Stimulated activated naive CD8-positive, alpha-beta T cell treated with anti-CD3 and anti-CD28 coated beads, Interleukin-15, Interleukin-2, amounts not matched to agents 100 U/mL and 50 U/mL, for 24 hours (primary cell): ENCODE data around the gene HDHD2.
"Not testable (repeated sequence)": the region's sequence is repeated elsewhere in the genome, so short reads cannot be mapped to it uniquely, and the experiment has no call there.

Source experiments
- ATAC-seq: fragments of 150-1000 bp; cut with Tn5 transposase; one replicate; pipeline ENCODE4 v1.10.0; 2021
- DNase-seq: peaks from one replicate; pipeline ENCODE4 v3.0.0; 2021

HDHD2 gene, protein sequence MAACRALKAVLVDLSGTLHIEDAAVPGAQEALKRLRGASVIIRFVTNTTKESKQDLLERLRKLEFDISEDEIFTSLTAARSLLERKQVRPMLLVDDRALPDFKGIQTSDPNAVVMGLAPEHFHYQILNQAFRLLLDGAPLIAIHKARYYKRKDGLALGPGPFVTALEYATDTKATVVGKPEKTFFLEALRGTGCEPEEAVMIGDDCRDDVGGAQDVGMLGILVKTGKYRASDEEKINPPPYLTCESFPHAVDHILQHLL

DNA sequence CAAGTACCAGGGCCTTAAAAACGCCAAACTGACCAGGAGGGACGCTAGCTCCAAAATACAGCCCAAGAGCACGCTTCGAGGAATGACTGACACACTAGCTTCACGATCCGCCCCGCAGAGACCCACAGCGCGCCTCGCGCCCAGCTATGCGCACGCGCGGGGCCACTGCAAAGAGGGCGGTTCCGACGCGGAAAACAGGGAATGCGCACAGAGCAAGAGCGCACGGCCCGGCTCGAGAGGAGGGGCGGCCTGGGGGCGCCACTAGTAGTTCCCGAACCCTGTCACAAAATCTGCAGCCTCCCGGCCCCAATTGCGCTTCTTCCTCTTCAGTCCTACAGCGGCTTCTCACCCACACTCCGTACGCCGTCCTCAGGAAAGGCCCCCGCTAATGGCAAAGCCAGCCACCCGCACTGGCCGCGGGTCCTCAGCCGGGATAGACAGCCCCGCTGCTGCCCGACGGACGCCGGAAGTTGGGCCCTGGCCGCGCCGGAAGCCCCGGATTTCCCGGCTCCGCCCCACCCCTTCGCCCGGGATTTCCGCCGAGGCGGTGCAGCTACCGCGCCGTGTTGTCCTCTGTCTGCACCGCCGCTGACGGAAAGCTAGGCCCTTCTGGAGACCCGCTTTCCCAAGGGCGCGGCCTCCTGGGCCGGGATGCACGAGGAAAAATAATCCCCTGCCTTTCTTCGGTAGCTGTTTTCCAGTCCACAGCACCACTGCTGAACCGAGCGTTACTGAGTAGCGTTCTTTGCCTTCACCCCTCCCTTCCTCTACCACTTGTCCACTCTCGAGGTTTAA, at the start of gene HDHD2:
Gene HDHD2, minus strand, starts transcription at position 472 of the 795 bp plus-strand sequence. CDS start 14,061 bp downstream, outside the sequence.
- DNase-seq = peak; percentile 89
- ATAC-seq = peak; percentile 91

DNA sequence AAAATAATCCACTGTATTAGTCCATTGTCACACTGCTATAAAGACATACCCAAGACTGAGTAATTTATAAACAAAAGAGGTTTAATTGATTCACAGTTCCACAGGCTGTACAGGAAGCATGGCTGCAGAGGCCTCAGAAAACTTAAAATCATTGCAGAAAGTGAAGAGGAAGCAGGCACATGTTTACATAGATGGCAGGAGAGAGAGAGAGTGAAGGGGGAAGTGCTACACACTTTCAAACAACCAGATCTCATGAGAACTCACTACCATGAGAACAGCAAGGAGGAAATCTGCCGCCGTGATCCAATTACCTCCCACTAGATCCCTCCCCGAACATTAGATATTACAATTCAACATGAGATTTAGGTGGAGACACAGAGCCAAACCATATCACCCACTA, 45.7 kb upstream of the HDHD2 start:
- DNase-seq, ATAC-seq: not testable (repeated sequence)

DNA sequence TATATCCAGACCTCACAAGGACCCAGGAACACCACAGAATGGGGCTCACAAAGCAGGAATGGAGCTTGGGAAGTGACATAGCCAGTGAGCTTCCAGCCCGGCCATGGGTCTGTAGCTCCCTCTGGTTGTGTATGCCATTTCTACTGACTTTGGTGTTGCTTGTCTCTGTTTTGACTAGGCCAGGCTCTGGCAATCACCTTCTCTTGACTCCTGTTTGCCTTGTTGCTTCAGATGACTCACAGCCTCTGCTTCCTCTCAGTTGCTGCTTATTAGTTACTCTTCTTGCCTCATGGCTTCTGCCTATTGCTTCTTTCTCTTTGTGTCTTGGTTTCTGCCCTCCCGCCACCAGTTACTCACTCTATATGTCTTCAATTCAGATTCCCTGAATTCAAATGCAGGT, 41.7 kb upstream of the HDHD2 start:
- DNase-seq (no peak), ATAC-seq (no peak)

DNA sequence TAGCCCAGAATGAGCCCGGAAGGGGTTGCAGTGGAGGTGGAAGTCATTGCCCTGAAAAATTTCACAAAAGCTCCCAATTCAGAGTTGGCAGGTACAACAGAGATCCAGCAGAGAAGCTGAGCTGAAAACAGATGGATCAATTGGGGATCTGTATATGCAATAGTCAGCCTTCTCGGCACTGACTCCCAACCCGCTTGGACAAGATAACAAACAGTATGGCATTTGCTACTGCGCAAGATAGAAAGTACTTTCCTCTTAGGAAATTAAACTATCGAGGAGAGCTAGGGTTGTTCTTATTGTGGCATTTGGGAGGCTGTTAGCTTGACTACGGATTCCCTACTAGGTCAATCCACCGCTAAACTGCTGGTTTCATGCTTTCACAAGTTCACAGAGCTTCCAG, 37.4 kb upstream of the HDHD2 start:
- no peak for ATAC-seq

DNA sequence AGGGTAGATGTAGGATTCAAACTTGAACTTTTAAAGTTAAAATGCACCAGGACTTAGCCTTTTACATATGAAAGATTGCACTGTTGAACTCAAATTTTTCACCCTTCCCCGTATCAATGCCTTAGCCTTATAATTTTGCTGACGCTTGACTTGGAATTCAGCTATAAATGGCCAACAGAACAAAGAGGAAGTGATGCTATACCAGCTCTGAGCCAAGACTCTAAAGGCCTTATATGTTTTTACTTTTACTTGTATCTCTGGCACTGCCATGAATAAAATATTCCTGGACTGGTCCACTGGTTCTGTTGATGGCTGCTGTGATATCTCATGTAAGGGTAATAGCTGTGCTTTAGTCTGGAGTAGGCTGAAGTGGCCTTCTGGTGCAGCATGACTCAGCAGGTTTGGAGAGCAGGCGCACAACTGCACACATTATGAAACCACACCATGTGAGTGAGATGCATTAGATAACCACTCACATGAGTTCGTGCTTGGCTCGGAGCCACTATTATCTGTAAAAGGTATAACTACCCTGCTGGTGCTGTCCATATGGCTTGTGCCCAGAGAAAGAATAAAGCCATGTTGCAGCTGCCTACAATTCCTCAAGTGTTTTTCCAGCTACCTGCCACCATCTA, 34.2 kb upstream of the HDHD2 start:
- ATAC-seq (no peak), DNase-seq (no peak)

More for the DNA sequence above, 37.4 kb upstream of the HDHD2 start:
- DNase-seq = no peak

DNA sequence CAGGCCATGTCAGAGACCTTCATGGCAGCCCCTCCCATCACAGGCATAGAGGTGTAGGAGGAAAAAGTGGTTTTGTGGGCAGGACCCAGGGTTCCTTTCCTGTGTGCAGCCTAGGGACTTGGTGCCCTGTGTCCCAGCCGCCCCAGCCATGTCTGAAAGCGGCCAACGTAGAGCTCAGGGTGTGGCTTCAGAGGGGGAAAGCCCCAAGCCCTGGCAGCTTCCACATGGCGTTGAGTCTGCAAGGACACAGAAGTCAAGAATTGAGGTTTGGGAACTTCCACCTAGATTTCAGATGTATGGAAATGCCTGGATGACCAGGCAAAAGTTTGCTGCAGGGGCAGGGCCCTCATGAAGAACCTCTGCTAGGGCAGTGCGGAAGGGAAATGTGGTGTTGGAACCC, 31.9 kb upstream of the HDHD2 start:
- not testable (repeated sequence) for DNase-seq, ATAC-seq

DNA sequence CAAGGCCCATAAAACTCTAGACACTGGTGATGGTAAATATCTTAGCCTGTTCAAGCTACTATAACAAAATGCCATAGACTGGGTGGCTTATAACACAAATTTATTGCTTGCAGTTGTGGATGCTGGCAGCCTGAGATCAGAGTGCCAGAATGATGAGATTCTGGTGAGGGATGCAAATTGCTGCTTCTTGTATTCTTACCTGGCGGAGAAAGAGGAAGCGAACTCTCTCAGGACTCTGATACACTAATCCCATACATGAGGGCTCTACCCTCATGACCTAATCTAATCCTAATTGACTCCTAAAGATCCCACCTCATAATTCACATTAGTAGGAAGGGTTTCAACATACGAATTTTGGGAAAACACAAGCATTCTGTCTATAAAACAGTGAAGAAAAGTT, 30.5 kb upstream of the HDHD2 start:
- DNase-seq = no peak
- ATAC-seq = no peak

DNA sequence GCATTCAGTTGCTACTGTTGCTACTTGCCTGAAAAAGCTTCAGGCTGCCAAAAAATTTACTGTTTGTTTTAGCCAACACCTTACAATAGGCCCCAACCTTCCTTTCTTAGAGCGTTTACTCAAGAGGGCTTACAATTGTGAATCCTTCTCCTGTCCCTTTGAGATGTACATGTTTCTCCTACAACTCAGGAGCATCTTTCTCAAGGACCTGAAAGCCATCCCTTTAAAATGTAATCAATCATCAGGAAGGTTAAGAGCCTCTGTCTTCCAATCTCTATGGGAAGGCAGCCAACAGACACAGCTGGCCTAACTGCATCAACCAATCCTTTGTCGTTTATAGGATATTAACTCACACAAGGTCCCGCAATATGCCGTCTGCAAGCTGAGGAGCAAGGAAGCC, 29.2 kb upstream of the HDHD2 start:
- DNase-seq = no peak
- ATAC-seq = no peak

DNA sequence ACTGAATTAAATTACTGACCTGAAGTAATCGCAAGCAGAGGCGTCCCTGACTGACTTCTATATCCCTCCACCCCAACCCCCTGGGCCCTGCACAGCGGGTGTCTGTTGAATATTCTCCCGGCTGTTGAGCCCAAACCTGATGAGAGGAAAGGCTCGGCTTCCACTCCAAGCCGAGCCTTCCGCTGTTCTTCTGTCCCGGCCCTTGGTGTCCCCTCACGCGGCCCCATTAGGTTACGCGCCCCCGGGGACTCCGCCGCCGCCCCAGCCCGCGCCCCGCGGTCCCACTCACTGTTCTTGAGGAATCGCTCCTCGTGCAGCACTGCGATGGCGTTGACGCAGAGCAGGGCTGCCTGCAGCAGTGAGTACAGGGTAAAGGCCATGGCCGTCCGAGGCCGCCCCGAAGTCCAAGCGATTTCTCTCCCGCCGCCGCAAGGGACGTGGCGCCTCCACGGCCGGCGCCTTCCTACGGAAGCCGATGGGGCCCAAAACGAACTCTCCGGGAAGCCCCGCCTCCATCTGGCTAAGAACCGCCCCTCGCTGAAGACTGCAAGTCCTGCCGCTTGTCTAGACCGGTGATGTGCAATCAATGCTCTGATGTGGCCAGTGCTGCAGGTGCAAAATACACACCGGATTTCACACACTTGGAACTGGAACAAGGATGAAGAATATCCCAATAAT, 25.7 kb upstream of the HDHD2 start, which contains the start of gene IER3IP1:
Gene IER3IP1, minus strand, starts transcription at position 467 of the 678 bp plus-strand sequence. Its CDS starts 87 bp downstream, at position 380.
- ATAC-seq = peak; percentile 91
- DNase-seq = peak; percentile 93

DNA sequence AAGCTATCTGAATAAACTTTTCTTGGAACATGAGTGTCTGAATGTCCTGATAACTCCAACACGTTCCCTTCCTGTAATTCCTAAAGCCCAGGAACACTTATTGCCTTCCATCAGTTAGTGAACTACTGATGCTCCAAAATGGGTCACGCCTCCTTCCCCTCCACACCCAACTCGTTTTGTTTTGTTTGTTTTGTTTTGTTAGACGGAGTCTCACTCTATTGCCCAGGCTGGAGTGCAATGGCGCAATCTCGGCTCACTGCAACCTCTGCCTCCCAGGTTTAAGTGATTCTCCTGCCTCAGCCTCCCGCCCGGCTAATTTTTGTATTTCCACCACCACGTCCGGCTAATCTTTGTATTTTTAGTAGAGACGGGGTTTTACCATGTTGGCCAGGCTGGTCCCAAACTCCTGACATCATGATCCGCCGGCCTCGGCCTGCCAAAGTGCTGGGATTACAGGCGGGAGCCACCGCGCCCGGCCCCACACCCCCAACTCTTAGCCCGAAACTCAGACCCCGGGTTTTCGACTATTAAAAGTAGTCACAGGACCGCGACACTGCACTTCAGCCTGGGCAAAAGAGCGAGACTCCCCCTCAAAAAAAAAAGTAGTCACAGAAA, 25.1 kb upstream of the HDHD2 start:
- no peak for DNase-seq

DNA sequence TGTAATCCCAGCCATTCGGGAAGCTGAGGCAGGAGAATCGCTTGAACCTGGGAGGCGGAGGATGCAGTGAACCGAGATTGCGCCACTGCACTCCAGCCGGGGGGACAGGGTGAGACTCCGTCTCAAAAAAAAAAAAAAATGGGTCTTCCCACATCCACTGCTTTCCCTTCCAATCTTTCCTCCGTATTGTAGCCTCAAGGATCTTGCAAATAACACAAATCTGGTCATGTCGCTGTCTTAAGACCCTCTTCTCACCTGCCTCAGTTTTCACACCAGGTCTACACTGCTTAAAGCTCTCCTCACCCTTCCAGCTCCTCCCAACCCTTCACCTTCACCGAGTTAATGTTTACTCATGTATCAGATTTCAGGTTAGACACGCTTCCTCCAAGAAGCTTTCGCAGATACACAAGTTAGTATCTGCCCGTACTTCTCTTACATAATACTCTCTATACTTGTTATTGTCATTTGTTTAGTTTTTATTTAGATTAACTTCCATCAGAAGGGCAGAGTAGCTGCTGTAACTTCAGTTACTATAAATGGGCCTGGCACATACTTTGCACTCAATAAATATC, 24.3 kb upstream of the HDHD2 start:
- no peak for ATAC-seq

More for the DNA sequence above, 25.1 kb upstream of the HDHD2 start:
- no peak for ATAC-seq

DNA sequence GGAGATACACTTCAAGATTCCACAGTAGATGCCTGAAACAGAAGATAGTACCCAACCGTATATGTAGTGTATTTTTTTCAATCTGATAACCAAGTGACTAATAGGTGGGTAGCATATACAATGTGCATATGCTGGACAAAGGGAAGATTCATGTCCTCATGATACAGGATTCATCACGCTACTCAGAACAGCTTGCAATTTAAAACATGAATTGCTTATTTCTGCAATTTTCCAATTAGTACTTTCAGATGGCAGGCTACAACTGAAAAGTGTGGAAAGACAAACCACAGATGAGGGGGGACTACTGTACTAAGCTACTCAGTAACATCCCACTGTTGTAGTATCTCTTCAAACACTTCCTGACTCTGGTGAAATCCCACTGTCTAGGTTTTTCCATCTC, 22.2 kb upstream of the HDHD2 start:
- ATAC-seq = no peak
- no peak for DNase-seq

More for the DNA sequence above, 24.3 kb upstream of the HDHD2 start:
- DNase-seq = no peak

DNA sequence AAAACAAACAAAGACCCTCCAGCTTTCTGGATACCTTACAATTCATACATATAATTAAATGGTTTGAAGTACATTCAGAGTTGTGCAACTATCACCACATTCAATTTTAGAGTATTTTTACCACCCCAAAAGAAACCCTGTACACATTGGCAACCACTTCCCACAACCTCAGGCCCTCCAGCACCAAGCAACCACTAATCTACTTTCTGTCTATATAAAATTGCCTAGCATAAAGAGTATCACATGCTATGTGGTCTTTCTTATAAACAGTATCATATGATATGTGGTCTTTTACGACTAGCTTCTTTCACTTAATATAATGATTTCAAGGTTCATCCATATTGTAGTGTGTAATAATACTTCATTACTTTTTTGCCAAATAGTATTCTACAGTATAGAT, 18.6 kb upstream of the HDHD2 start:
- DNase-seq (no peak), ATAC-seq (no peak)

DNA sequence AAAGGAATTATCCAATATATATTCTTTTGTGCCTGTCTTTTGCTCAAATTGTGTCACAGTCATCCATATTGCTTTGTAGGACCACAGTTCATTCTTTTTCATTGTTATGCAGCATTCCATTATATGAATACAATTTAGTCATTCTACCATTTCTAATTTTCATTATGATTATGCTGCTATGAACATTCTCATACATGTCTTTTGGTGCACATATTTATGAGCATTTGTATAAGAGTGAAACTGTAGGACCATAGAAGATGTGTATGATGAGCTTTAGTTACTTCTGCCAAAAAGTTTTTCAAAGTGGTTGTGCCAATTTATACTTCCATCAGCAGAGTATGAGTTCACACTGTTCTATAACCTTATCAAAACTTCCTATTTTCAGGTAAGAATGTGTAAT, 18.2 kb upstream of the HDHD2 start:
- DNase-seq = no peak
- ATAC-seq = no peak

DNA sequence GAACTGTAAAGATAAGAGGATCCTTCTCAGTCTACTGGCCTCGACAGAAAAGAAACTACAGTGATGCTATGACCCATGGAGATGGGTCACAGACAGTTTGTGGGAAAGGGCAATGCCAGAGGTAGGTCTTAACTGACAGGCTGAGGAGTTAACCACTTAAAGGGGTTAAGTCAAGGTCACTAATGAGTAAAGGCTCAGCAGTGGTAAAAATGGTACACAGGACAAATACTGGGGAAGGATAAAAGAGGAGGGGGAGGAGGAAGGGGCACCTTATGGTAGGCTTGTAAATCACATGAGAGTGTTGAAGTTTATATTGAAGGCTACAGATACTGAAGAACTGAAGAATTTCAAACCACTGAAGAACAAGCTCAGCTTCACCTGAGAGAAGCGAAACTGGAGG, 16.0 kb upstream of the HDHD2 start:
- ATAC-seq = no peak
- DNase-seq = no peak

DNA sequence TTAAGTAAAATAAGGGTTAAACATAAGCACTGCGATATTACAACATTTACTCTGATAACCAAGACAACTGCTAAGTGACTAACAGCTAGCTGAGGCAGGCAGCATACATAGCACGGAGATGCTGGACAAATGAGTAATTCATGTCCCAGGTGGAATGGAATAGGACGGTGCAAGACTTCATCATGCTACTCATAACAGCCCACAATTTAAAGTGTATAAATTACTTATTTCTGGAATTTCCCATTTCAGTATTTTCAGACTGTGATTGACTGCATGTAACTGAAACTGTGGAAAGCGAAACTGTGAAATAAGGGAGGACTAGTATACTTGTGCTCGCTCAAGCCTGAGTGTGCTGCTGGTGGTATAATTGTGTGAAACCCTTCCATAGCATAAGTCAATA, 12.9 kb upstream of the HDHD2 start:
- ATAC-seq (peak; percentile 95), DNase-seq (no peak)

DNA sequence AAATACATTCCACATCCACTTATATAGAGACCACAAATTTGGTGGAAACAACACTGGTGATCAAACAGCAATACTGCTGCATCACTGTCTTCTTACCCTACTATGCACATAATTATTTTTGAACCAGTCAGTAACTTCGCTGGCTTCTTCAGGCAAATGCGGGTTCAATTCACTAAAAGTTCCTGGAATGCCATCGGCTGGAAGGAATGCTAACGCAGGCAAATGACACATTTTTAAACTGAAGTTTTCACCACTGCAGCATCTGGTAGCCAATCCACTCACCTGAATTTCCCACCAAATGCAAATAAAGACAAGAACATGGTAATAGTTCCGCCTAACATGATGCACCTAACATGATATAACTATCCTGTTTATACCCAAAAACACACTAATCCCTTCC, 10.0 kb upstream of the HDHD2 start:
- no peak for DNase-seq
- no peak for ATAC-seq

DNA sequence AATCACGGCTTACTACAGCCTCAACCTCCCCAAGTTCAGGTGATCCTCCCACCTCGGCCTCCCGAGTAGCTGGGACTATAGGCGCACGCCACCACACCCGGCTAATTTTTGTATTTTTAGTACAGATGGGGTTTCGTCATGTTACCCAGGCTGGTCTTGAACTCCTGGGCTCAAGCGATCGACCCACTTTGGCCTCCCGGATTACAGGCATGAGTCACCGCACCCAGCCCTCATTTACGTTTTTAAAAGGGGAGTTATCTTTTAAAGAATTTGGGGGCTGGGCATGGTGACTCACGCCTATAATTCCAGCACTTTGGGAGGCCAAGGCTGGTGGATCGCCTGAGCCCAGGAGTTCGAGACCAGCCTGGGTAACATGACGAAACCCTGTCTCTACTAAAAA, 8.1 kb upstream of the HDHD2 start:
- ATAC-seq, DNase-seq: not testable (repeated sequence)

DNA sequence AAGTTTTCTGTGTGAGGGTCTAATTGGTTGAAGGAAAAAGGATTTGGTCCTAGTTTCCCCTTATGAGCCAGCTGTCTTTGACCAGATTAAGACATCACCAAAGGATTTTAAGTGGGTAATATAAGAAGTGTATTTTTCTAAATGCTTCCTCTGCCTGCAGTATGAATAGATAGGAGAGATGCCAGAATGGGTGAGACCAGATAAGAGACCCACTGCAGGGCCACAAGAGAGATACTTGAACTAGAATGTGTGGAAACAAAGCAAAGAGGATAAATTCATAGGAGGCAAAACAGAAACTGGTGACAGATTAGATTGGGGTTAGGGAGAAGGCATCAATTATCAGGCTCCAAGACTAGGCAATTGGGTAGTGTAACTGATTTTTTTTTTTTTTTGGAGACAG, 1.1 kb upstream of the HDHD2 start:
- no peak for DNase-seq
- ATAC-seq = no peak

DNA sequence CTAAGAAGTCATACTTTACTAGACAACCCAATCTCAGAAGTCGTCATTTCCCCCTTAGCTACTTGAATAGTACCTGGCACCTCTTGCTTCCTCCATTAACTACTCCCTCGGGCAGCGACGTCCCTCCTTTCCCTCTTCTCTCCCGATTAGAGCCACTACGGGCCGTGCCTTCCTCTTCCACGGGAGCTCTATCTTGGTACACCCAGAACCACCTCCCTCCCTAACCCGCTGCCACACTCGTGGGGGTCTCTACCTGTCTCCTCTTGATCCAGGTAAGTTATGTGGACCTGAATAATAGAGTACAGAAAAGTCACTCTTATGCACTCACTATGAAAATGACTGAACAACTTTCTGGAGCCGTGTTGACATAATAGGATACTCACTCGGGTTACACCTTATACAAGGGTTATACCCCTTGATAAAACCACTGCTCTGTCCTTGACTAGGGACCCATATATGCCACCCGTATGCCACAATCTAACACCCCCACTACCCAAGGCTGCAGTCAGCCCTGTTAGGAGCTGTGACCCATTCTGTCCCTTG, 595 bp upstream of the HDHD2 start:
- DNase-seq (peak; percentile 7), ATAC-seq (peak; percentile 8)

DNA sequence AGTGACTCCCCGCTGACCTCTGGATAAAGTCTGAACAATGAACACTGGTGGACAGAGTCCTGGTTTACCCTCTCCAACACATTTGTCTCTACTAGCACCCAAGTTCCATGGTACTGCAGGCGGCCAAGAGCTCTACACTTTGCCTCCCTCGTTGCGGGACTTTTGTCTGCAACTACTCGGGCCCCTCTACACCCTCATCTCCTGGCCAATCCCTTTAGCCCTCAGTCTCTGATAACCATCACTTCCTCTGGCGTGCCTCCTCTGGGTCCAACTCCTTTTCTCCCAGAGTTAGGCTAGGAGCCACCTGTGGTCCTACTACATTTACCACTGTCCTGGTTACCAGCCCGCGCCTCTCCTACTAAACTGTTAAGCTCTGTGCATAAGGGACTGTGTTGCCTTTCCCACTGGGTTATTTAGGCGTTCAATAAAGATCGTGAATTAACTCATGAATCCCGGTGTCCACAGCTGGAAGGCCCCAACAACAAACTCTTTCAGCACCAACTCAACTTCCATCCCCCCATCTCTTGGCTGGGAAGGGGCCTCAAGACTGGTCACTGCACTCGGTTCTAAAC, 757 bp downstream of the HDHD2 start:
- DNase-seq (peak; percentile 6), ATAC-seq (no peak)
